Stimulated activated CD4-positive, alpha-beta T cell treated with anti-CD3 and anti-CD28 coated beads, Interleukin-12 subunit alpha, Interleukin-12 subunit beta, amount 100 ng/mL, for 4 hours (primary cell): ENCODE results near the gene TESK2.
A peak's percentile ranks its signal among the peaks of the same experiment; 100 is the strongest.

Experiments used
- DNase-seq: peaks from one replicate; pipeline ENCODE4 v3.0.0-alpha.2; 2020

Gene TESK2

DNA sequence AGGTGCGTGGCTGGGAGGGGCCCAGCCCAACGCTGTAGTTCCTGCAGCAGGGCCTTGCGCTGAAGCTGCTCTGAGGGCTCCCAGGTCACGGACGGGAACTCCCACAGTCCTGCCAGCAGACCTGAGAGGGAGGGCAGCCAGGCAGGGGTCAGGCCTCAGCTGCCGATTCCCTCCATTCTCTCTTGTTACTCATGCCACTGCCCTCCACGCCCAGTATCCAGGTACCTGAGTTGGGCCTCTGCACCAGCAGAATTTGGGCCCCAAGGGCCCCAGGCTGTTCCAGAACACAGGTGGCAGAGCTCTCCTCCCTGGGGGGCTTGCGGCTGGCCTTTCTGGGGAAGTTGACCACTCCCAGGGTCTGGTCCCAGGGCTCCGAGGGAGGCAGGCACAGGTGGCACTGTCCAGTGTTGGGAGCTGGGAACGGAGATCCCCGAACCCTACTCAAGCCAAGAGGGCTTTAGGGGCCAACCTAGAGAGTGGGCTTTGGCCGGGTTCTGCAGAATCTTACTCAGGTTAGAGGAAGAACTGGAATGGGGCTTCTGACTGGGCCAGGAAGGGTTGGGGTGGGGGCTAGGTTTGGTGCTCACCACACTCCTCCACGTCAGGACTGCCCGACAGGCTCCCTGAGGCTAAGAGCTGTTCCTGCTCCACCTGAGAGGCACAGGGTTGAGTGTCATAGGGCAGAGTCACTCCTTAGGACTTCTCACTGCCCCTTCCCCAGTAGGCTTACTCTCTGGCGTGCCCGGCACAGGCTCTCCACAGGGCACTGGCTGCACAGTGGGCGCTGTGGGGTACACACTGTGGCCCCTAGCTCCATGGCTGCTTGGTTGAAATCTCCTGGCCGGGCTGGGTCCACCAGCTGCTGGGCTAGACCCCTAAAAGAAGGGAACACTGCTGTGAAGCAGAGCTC, 159.3 kb downstream of the TESK2 start:
- DNase-seq: no peak

- DNase-seq: no peak
These were observed 161.5 kb downstream of the TESK2 start for GRCh38 chr1:45329445-45329844.

GRCh38 chr1:45328680-45329079, 162.3 kb downstream of the TESK2 start:
- DNase-seq: no peak

- no peak for DNase-seq
These were observed 163.1 kb downstream of the TESK2 start for GRCh38 chr1:45327644-45328515.

GRCh38 chr1:45326627-45327623, 164.0 kb downstream of the TESK2 start, which contains the start of gene HPDL:
Gene HPDL, plus strand, starts transcription at chr1:45326895. Its CDS starts 254 bp downstream, at chr1:45327149.
- DNase-seq: peak; percentile 71

- no peak for DNase-seq
These were observed 165.0 kb downstream of the TESK2 start for GRCh38 chr1:45325851-45326506.

DNA sequence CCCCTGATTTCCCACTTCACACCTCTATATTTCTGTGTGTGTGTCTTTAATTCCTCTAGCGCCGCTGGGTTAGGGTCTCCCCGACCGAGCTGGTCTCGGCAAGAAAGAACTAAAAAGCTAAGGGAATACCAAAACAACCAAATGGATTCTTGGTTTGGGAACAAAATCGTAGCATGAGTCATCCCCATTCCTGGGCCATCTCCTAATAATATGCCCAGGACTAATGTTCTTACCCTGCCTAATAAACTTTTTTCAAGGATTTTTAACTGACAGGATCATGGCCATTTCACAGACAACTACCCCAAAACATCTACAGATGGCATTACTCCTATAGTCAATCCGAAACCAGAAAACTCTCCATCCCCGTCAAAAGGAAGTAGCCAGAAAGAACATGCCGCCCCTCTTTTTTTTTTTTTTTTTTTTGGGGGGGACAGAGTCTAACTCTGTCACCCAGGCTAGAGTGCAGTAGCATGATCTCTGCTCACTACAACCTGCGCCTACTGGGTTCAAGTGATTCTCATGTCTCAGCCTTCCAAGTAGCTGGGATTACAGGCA, 168.4 kb downstream of the TESK2 start:
- no peak for DNase-seq

GRCh38 chr1:45321444-45321843, 169.5 kb downstream of the TESK2 start:
- no peak for DNase-seq

DNA sequence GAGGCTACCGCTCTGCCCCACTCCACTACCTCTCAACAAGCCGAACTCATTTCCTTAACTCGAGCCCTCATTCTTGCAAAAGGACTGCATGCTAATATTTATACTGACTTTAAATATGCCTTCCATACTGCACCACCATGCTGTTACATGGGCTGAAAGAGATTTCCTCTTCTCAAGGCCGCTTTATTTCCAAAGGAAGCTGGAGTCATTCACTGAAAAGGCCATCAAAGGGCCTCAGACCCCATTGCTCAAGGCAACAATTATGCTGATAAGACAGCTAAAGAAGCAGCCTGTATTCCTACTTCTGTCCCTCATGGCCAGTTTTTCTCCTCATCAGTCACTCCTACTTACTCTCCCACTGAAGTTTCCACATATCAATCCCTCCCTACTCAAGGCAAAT, 171.2 kb downstream of the TESK2 start:
- no peak for DNase-seq

- no peak for DNase-seq
These were observed 173.8 kb downstream of the TESK2 start for GRCh38 chr1:45317166-45317565.

DNA sequence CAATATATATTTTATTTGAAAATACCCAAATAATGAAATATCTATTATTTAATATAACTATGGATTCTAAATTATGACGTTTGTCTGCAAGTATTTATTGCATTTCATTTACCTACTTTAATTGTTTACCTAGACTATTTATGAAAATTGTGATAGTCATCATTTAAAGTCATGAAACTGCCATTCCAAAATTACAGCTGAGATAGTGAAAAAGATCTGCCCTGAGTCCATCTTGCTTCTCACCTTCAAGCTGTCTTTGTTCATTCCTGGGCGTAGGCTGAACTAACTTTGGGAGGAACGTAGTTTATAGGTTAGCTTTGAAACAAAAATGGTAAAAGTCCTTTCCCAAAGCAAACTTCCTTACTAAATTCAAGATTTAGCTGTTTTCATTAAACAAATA, 176.7 kb downstream of the TESK2 start:
- DNase-seq: no peak

DNA sequence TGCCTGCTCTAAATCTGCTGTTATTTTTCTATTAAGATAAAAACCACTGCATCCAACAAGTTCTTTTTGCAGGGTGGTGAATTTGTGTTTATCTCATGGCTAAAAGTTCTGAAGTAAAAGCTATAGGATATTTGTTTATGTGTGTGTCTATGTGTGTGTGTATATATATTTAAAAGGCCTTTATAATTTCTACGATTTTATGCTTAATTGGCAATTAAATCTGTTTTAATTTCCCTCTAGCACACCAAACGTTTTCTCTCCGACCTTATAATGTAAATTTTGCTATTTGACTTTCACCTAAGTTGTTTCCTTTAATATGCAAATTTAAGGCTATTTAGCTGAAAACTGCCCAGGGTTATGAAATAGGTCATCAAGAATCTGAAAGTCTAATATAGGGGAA, 184.1 kb downstream of the TESK2 start:
- no peak for DNase-seq

DNA sequence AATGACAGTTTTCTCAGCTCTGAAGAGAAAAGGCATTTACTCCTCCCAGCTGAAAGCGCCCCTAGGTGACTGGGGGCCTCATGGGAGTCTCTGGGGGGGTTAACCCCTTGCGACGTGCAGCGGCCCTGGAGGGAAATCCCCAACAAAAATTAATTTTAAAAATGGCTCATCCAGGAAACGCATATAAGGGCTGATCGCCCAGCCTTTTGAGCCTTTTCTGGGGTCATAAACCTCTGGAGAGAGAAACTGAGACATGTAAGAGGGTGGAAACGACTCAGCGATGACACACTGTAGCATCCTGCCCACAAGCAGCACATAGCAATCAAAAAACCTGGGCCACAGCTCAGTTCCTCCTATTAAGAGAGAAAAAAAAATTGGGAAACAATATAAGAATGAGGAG, 184.6 kb downstream of the TESK2 start:
- no peak for DNase-seq

GRCh38 chr1:45305231-45305630, 185.7 kb downstream of the TESK2 start:
- DNase-seq: no peak

DNA sequence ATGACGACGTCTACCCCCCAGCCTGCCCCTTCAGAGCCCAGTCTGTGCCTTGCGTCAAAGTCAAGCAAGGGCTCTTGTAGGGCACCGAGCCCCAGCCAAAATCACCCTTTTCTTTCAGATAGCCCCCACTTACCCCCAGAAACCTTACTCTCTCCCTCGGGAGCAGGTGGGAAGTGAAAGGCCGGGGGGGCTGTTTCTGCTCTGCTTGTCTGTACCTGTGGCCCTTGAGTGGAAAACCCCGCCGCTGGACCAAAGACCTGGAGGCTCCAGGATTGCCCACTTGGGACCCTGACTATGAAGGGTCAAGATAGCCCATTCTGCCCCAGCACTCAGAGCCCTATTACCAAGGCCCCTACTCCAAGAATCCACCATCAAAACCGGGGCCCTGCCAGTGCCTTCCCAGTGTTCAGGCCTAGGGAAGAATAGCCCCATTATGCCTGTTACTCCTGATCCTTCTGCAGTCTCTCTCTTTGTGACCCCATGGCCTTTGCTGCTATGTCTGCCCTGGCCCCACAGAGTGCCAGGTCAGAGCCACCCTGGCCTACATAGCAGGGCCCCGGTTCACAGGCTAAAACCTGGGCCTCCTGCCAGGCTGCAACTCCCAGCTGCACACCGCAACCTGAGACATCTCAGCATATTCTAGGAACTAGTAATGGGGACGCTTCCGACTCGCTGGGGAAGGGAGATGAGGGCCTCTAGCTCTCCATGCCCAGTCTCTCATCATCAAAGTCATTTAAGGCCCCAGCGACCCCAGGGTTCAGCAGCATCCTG, 186.5 kb downstream of the TESK2 start:
- no peak for DNase-seq

DNA sequence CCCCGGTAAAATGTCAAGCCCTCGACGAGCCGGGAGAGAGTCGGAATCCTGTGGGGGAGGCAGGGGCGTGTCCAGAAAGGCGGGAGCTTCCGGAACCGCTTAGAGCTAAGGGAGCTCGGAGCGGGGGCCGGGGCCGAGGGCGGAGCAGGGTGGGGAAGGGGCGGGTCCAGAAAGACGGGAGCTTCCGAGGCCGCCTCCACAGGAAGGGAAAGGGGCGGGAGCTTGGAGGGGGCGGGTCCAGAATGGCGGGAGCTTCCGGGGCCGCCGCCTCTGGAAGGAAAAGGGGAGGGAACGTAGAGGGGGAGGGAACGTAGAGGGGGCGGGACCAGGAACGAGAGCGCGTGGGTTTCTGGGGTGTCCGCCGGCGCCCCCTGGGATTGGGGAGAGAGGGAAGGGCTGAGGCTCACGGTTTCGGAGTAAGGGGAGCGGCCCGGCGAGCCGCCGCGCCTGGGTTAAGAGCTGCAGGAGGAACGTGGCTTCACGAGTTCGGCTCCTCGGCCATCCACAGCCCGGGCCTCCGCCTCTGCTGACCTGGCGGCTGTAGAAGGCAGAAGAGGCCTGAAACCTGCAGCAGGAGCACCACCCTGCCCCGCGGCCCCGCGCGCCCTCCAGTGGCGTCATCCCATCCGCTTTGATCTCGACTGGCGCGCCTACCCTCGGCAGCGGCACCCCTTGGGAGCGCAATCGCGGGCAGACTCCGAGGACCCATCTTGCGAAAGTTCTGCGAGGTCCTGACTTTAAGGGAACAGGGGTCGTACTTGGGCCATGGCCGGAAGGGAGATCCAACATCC, 187.2 kb downstream of the TESK2 start:
- peak; percentile 99 for DNase-seq

DNA sequence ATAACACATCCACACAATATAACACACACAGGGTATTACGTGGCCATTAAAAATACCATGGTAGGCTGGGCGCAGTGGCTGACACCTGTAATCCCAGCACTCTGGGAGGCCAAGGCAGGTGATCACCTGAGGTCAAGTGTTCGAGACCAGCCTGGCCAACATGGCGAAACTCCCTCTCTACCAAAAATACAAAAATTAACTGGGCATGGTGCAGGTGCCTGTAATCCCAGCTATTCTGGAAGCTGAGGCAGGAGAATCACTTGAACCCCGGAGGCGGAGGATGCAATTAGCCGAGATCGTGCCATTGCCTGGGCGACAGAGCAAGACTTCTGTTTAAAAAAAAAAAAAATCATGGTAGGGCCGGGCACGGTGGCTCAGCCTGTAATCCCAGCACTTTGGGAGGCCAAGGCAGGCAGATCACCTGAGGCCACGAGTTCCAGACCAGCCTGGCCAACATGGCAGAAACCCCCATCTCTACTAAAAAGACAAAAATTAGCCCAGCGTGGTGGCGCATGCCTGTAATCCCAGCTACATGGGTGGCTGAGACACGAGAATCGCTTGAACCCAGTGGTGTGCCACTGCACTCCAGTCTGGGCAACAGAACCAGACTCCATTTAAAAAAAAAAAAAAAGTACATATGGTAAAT, 188.3 kb downstream of the TESK2 start:
- no peak for DNase-seq

- DNase-seq: no peak
These were observed 190.3 kb downstream of the TESK2 start for GRCh38 chr1:45300669-45300997.

DNA sequence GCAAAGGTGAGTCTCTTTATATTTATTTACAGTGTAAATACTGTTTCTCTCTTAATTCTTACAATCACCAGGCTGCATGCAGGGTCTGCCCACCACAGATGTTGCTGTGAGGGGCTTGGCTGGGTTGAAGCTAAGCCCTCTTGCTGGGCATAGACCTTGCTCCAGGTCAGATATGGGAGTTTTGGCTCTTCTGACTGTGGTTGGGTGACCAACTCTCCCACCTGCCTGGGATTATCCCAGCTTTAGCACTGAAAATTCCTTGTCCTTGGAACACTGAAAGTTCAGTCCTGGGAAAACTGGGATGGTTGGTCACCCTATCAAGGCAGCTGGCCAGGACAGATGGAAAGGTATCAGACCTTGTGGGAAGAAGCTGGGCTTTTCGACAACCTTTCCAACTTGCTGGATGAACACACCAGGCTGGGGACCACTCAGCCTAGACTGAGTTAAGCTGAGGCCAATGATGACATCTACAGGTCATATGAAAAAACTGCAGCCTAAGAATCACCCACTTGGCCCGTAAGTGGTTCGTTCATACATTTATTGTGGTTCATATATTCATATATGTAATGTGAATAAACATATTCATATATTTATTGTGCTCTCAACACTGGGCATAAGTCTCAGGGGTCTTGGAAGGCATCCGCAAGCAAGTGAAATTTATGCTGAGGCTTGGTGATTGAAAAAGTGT, 190.8 kb downstream of the TESK2 start:
- DNase-seq: peak; percentile 20
